K562 (cell line): ENCODE measurements around the gene DCST1. TPM values are rescaled to one million over a fixed set of nuclear protein-coding genes. Genes with fewer than 3 reads are reported as not detected.
A peak's percentile ranks its signal among the peaks of the same experiment; 100 is the strongest.

Experiments used
- ATAC-seq: fragments of 200-7000 bp; cut with Tn5 transposase; 3 replicates; pipeline ENCODE4 v1.9.1; 2020; ENCODE audit warnings: moderate library complexity
- BruUV-seq: library from RNA; stranded (reverse); fragments of 400-500 nt; replicated peaks from 2 replicates; lab custom pipeline; 2021; lab: Mats Ljungman, UMichigan
- CTCF ChIA-PET: fragments of 300-600 bp; formaldehyde crosslinking; extraction: SDS; loops from one replicate; lab custom pipeline; 2021; ENCODE audit warnings: low intra/inter-chr PET ratio; lab: Yijun Ruan, JAX
- POLR2A ChIA-PET: fragments of 300-600, 350-650 bp; sonication (Branson Sonifier 250); formaldehyde crosslinking; extraction: SDS; loops from one replicate; lab custom pipeline; 2021; ENCODE audit warnings: antibody characterized with exemption, inconsistent platforms; lab: Yijun Ruan, JAX
- DNase-seq, 4 experiments: peaks; one replicate each; pipeline versions ENCODE4 v3.0.0 to v3.0.0-alpha.2; 2011 to 2018; ENCODE audit warnings: low spot score in 3 of 4, mixed read lengths in 3 of 4; ENCODE audit errors: extremely low read depth in 1 of 4
- FAIRE-seq: peaks from 2 replicates; lab custom pipeline; 2011; peaks lifted over from hg19 to GRCh38; lab: Jason Lieb, UNC
- H2AFZ ChIP-seq: 2 replicates; pipeline ENCODE4 v1.6.0; 2011; ENCODE audit warnings: low read depth, low read length, control low read depth, inconsistent platforms
- H3K27ac ChIP-seq: fragments of 200-600 bp; 3 replicates; pipeline ENCODE4 v1.8.0; 2011; ENCODE audit warnings: low read depth, mild to moderate bottlenecking, control low read depth, inconsistent platforms, low read length, moderate library complexity, mixed read lengths; ENCODE audit errors: extremely low read depth
- H3K27me3 ChIP-seq, 2 experiments: fragments of 300-600 bp in 1 of 2; 2 replicates in 1 of 2; 3 replicates in 1 of 2; pipeline versions ENCODE4 v1.6.0 to v1.8.0; 2011; ENCODE audit warnings: inconsistent platforms in 2 of 2, low read length in 2 of 2, mild to moderate bottlenecking in 1 of 2, mixed read lengths in 1 of 2, moderate library complexity in 1 of 2; ENCODE audit not compliant: control insufficient read depth in 2 of 2, insufficient read depth in 2 of 2
- H3K36me3 ChIP-seq: fragments of 300-600 bp; 3 replicates; pipeline ENCODE4 v1.8.0; 2011; ENCODE audit warnings: mild to moderate bottlenecking, low read length, inconsistent platforms; ENCODE audit not compliant: control insufficient read depth, insufficient read depth
- H3K4me1 ChIP-seq, 2 experiments: fragments of 200-600 bp in 1 of 2; replicated peaks in 1 of 2; 2 replicates in 1 of 2; 3 replicates in 1 of 2; pipeline versions ENCODE4 v1.5.1 to v1.8.0; 2011; ENCODE audit warnings: inconsistent platforms in 2 of 2, low read length in 2 of 2, mild to moderate bottlenecking in 1 of 2, mixed read lengths in 1 of 2, moderate library complexity in 1 of 2; ENCODE audit not compliant: control insufficient read depth in 2 of 2, insufficient read depth in 2 of 2
- H3K4me2 ChIP-seq: 2 replicates; pipeline ENCODE4 v1.6.1; 2011; ENCODE audit warnings: low read length, control low read depth, inconsistent platforms, mixed read lengths; ENCODE audit not compliant: insufficient read depth
- H3K4me3 ChIP-seq: fragments of 200-600 bp; sonication (generic), shearing (Covaris generic); 2 replicates; pipeline ENCODE4 v1.5.1; 2016; ENCODE audit warnings: control low read depth, inconsistent platforms
- H3K79me2 ChIP-seq: fragments of 200-600 bp; 3 replicates; pipeline ENCODE4 v1.8.0; 2011; ENCODE audit warnings: low read length, inconsistent platforms; ENCODE audit not compliant: control insufficient read depth, insufficient read depth
- H3K9ac ChIP-seq, 2 experiments: 2 replicates each; pipeline versions ENCODE4 v1.6.0 to v1.6.1; 2011; ENCODE audit warnings: low read depth in 2 of 2, low read length in 2 of 2, control low read depth in 1 of 2, inconsistent platforms in 1 of 2, mild to moderate bottlenecking in 1 of 2, mixed read lengths in 1 of 2; ENCODE audit not compliant: insufficient read depth in 1 of 2
- H3K9me1 ChIP-seq: one replicate; pipeline ENCODE4 v1.6.0; 2011; ENCODE audit warnings: inconsistent platforms, mild to moderate bottlenecking, low read length, moderate library complexity; ENCODE audit not compliant: control insufficient read depth, insufficient read depth
- H3K9me3 ChIP-seq: replicated peaks from 2 replicates; pipeline ENCODE4 v1.5.1; 2011; ENCODE audit warnings: low read depth, low read length, inconsistent platforms; ENCODE audit not compliant: control insufficient read depth, insufficient read depth
- H4K20me1 ChIP-seq: replicated peaks from 2 replicates; pipeline ENCODE4 v1.6.1; 2011; ENCODE audit warnings: low read length, inconsistent platforms, mixed read lengths; ENCODE audit not compliant: control insufficient read depth, insufficient read depth
- BCOR ChIP-seq: fragments of 450-650 bp; IDR thresholded peaks from 2 replicates; pipeline ENCODE4 v1.6.1; 2016
- FIP1L1 ChIP-seq: fragments of 200-400 bp; formaldehyde crosslinking; IDR thresholded peaks from 2 replicates; pipeline ENCODE4 v1.6.1; 2018; ENCODE audit warnings: mild to moderate bottlenecking, low read depth, low read length; ENCODE audit not compliant: poor library complexity, severe bottlenecking
- ILF3 ChIP-seq: fragments of 450-650 bp; IDR thresholded peaks from 2 replicates; pipeline ENCODE4 v1.6.1; 2018; ENCODE audit warnings: antibody characterized with exemption, mild to moderate bottlenecking, moderate library complexity, borderline replicate concordance
- L3MBTL2 ChIP-seq: fragments of 450-650 bp; IDR thresholded peaks from 2 replicates; pipeline ENCODE4 v1.6.1; 2016; ENCODE audit warnings: mild to moderate bottlenecking, moderate library complexity
- LCOR ChIP-seq: sonication (generic); formaldehyde crosslinking; IDR thresholded peaks from 2 replicates; pipeline ENCODE4 v1.8.0; 2022; ENCODE audit warnings: mild to moderate bottlenecking, missing genetic modification reagents
- MYNN ChIP-seq, 2 experiments: sonication (generic); formaldehyde crosslinking in 1 of 2; IDR thresholded peaks; 2 replicates each; pipeline versions ENCODE4 v1.5.0 to v1.6.1; 2016 to 2020; ENCODE audit warnings: antibody characterized with exemption in 1 of 2, missing genetic modification reagents in 1 of 2
- PREB ChIP-seq: sonication (generic); formaldehyde crosslinking; IDR thresholded peaks from 2 replicates; pipeline ENCODE4 v1.8.1; 2023; ENCODE audit warnings: mild to moderate bottlenecking, missing genetic modification reagents
- RFX7 ChIP-seq: fragments of 250-450 bp; sonication (Bioruptor Pico); IDR thresholded peaks from 2 replicates; pipeline ENCODE4 v1.5.1; 2021; ENCODE audit warnings: mild to moderate bottlenecking
- STAG1 ChIP-seq: sonication (generic); formaldehyde crosslinking; IDR thresholded peaks from 2 replicates; pipeline ENCODE4 v1.5.0; 2020; ENCODE audit warnings: missing genetic modification reagents, borderline replicate concordance
- STAT5A ChIP-seq: IDR thresholded peaks from 2 replicates; pipeline ENCODE4 v1.6.1; 2012; ENCODE audit warnings: low read length, inconsistent platforms, borderline replicate concordance
- TOE1 ChIP-seq, 2 experiments: fragments of 450-650 bp in 1 of 2; sonication (generic) in 1 of 2; formaldehyde crosslinking in 1 of 2; IDR thresholded peaks; 2 replicates each; pipeline versions ENCODE4 v1.7.1 to v1.8.0; 2016 to 2022; ENCODE audit warnings: borderline replicate concordance in 2 of 2, mild to moderate bottlenecking in 2 of 2, antibody characterized with exemption in 1 of 2, inconsistent platforms in 1 of 2, low read depth in 1 of 2, missing genetic modification reagents in 1 of 2, moderate library complexity in 1 of 2
- ZNF239 ChIP-seq: fragments of 250-450 bp; sonication (Bioruptor Pico); IDR thresholded peaks from 2 replicates; pipeline ENCODE4 v1.4.0; 2020; ENCODE audit warnings: mild to moderate bottlenecking
- ZNF354B ChIP-seq: fragments of 250-450 bp; sonication (Bioruptor Pico); IDR thresholded peaks from 2 replicates; pipeline ENCODE4 v1.4.0; 2020
- ZNF79 ChIP-seq: fragments of 250-450 bp; sonication (Bioruptor Pico); IDR thresholded peaks from 2 replicates; pipeline ENCODE4 v1.4.0; 2020; ENCODE audit warnings: low read depth, mild to moderate bottlenecking, moderate library complexity
- WGBS: fragments of 100-300 bp; shearing (Covaris generic); methylation state at CpG from one replicate; pipeline ENCODE4 v1.1.6; 2016; ENCODE audit warnings: low coverage, mixed read lengths; ENCODE audit not compliant: insufficient coverage; ENCODE audit errors: missing lambda C conversion rate; 5-methylcytosine and 5-hydroxymethylcytosine counted together
- in situ Hi-C: fragments of 300-500 bp; cut with MboI; formaldehyde crosslinking; loops from 4 replicates; pipeline ENCODE4 v1.15.0; 2018; ENCODE audit warnings: inconsistent platforms, mixed read lengths
- intact Hi-C: fragments of 100-400 bp; cut with micrococcal nuclease; formaldehyde crosslinking; loops from 2 replicates; pipeline ENCODE4 v1.14.2; 2022
- polyA plus RNA-seq, 8 experiments: library from polyadenylated mRNA; depleted of rRNA in 4 of 8; stranded (reverse) in 5 of 8; unstranded in 3 of 8; fragments of >200 nt; fragmentation: Nextera tagmentation in 2 of 8; fragmentation: Illumina TruSeq in 1 of 8; extraction: Ambion mirVana in 2 of 8; extraction: Trizol in 1 of 8; gene quantifications; 2 replicates each; pipeline versions ENCODE4 v1.2.1 to v1.2.3, GENCODE V29; 2011 to 2014; ENCODE audit warnings: inconsistent platforms in 1 of 8, missing spikeins in 1 of 8
- total RNA-seq, 7 experiments: library from RNA; depleted of rRNA in 6 of 7; stranded (reverse); fragments of >200 nt in 6 of 7; fragmentation: Illumina TruSeq in 2 of 7; extraction: Trizol in 2 of 7; gene quantifications; 2 replicates each; pipeline versions ENCODE4 v1.2.1 to v1.2.3, GENCODE V29; 2011 to 2021; ENCODE audit warnings: low replicate concordance in 1 of 7
- TF ChIP-seq, protein P1 (sequence below): fragments of 250-450 bp; sonication (Bioruptor Pico); IDR thresholded peaks from 2 replicates; pipeline ENCODE4 v1.4.0; 2020
- TF ChIP-seq, protein P2 (sequence below), 3 experiments: IDR thresholded peaks in 2 of 3; conservative IDR thresholded peaks in 1 of 3; 2 replicates each; pipeline ENCODE4 v1.5.1; 2011 to 2012; ENCODE audit warnings: low read length in 3 of 3, mild to moderate bottlenecking in 3 of 3, control low read depth in 2 of 3, improper control_type of control experiment in 1 of 3, inconsistent platforms in 1 of 3, low read depth in 1 of 3, mixed read lengths in 1 of 3, moderate library complexity in 1 of 3; ENCODE audit not compliant: insufficient read depth in 2 of 3

The DCST1 gene
- total and polyA plus RNA-seq, 9 of the 15 experiments (the other 6 are each of a cell fraction or from before 2014, with no cell fraction given): not detected

DNA sequence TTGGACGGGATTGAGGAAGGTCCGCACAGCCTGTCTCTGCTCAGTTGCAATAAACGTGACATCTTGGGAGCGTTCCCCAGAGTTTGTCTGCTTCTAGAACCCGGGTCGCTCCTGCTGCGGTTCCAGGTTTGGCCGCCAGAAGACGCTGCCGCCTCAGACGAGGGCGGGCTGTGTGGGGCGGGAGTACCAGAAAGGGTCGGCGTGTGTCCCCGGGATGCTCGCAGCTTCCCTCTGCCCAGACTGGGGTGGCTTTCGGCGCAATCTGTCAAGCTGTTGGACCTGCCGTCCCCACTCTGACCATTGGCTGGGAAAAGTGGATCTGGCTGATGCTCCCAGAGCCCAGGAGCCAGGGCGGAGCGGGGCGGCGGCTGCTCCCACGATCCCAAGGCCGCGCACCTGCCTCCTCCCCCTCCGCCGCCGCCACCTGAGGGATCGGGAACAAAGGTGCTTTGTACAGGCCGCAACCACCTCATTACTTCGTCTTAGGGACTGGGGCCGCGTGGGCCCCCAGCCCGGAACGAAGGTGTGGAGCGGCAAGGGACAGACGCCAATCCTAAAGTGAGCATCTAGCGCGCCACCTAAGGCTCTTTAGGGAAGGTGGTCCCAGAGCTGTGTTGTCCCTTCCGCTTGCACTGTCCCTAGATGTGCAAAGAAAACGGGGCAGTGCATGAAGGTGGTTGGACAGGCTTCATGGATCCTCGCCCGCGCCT, 29.2 kb downstream of the DCST1 start:
- FAIRE-seq: peak; percentile 81
- in situ Hi-C loops (loop anchor here (5.0 kb wide), 1 partner anchor 106 kb away; the partner anchor contains the start of gene PBXIP1), intact Hi-C loops (loop anchor here (1.0 to 5.0 kb wide), 5 partner anchors 8 to 504 kb away; partner anchors contain the start of genes CKS1B, SHC1 and UBE2Q1)
- H3K27me3 ChIP-seq: no peaks in the 10 kb centered on the region
- peak overlapping the region in 1 of 2 experiments; percentile 79; a peak in 2 of 4 replicates for H3K9ac ChIP-seq
- H3K27ac ChIP-seq: no peak overlapping the region; the same call in 2 of the 3 replicates
- ChIA-PET POLR2A (interaction anchor here (0.6 to 1.9 kb wide), 5 partner anchors 22 to 396 kb away, joined by 3 to 6 read pairs (median 3); partner anchors contain the start of gene SHC1), CTCF (interaction anchor here (0.7 to 4.0 kb wide), 5 partner anchors 17 to 583 kb away, joined by 3 to 153 read pairs (median 9); partner anchors contain the start of gene EFNA3)
- peaks cover 7% of the 10 kb centered on the region for H3K9me1 ChIP-seq
- H3K4me3 ChIP-seq: peak overlapping the region; percentile 58
- peaks cover 32% of the 10 kb centered on the region; the same call in 2 of the 3 replicates for H3K36me3 ChIP-seq
- H3K9me3 ChIP-seq: no peaks in the 10 kb centered on the region
- no peaks in the 10 kb centered on the region; the same call in 1 of the 2 replicates for H4K20me1 ChIP-seq
- WGBS: 5% methylated on average over 43 of the region's 46 CpGs
- peak overlapping the region; percentile 86 for H2AFZ ChIP-seq
- H3K4me2 ChIP-seq: peak overlapping the region; percentile 81
- peaks cover 9% of the 10 kb centered on the region; the same call in 2 of the 3 replicates for H3K79me2 ChIP-seq
- ATAC-seq: peak; percentile 81
- peaks cover 27 to 59% of the 10 kb centered on the region in 2 experiments for H3K4me1 ChIP-seq
- BruUV-seq: no TSS peak
- DNase-seq: peak; percentile 72 to 87 (median 80)
- TF ChIP-seq TOE1 (IDR thresholded peaks at IDR 0.05; ENCODE audit: borderline replicate concordance) (0 out of 2 replicates have a peak, but pooled peaks have one; percentile 40), TOE1 (CRISPR knock-in tag; IDR thresholded peaks at IDR 0.05; ENCODE audit: borderline replicate concordance, low read depth) (no peak), RFX7 (CRISPR knock-in tag) (no peak), STAG1 (CRISPR knock-in tag) (peak; percentile 89), FIP1L1 (peak; percentile 64), ZNF79 (CRISPR knock-in tag) (no peak), L3MBTL2 (0 out of 2 replicates have a peak, but pooled peaks have one; percentile 8), ZNF354B (CRISPR knock-in tag) (no peak), LCOR (CRISPR knock-in tag) (peak; percentile 54; the same call in 1 of the 2 replicates), ILF3 (no peak), PREB (CRISPR knock-in tag) (peak; percentile 87; the same call in 1 of the 2 replicates), BCOR (no peak), STAT5A (no peak), ZNF239 (CRISPR knock-in tag) (no peak), MYNN (IDR thresholded peaks at IDR 0.05) (peak; percentile 47; the same call in 1 of the 2 replicates), MYNN (CRISPR knock-in tag; IDR thresholded peaks at IDR 0.05) (no peak)
- TF ChIP-seq, protein P1, sequence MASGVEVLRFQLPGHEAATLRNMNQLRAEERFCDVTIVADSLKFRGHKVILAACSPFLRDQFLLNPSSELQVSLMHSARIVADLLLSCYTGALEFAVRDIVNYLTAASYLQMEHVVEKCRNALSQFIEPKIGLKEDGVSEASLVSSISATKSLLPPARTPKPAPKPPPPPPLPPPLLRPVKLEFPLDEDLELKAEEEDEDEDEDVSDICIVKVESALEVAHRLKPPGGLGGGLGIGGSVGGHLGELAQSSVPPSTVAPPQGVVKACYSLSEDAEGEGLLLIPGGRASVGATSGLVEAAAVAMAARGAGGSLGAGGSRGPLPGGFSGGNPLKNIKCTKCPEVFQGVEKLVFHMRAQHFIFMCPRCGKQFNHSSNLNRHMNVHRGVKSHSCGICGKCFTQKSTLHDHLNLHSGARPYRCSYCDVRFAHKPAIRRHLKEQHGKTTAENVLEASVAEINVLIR (CRISPR knock-in tag): no peak
- TF ChIP-seq, protein P2, sequence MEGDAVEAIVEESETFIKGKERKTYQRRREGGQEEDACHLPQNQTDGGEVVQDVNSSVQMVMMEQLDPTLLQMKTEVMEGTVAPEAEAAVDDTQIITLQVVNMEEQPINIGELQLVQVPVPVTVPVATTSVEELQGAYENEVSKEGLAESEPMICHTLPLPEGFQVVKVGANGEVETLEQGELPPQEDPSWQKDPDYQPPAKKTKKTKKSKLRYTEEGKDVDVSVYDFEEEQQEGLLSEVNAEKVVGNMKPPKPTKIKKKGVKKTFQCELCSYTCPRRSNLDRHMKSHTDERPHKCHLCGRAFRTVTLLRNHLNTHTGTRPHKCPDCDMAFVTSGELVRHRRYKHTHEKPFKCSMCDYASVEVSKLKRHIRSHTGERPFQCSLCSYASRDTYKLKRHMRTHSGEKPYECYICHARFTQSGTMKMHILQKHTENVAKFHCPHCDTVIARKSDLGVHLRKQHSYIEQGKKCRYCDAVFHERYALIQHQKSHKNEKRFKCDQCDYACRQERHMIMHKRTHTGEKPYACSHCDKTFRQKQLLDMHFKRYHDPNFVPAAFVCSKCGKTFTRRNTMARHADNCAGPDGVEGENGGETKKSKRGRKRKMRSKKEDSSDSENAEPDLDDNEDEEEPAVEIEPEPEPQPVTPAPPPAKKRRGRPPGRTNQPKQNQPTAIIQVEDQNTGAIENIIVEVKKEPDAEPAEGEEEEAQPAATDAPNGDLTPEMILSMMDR (IDR thresholded peaks at IDR 0.05 in 2 of 3, conservative IDR thresholded peaks at IDR 0.05 in 1 of 3; ENCODE audit: insufficient read depth in 2 of 3, low read depth in 1 of 3, low read length in 3 of 3): peak; percentile 88 to 97 (median 96)
